Inferior parietal cortex (tissue), 1 donor: ENCODE results near the gene KRT6C.
A peak's percentile ranks its signal among the peaks of the same experiment; 100 is the strongest.
"Not testable (repeated sequence)": the region's sequence is repeated elsewhere in the genome, so short reads cannot be mapped to it uniquely, and the experiment has no call there.

Experiments used
- DNase-seq: peaks from one replicate; pipeline ENCODE4 v3.0.0-alpha.2; 2016; ENCODE audit errors: extremely low spot score

Gene KRT6C

DNA sequence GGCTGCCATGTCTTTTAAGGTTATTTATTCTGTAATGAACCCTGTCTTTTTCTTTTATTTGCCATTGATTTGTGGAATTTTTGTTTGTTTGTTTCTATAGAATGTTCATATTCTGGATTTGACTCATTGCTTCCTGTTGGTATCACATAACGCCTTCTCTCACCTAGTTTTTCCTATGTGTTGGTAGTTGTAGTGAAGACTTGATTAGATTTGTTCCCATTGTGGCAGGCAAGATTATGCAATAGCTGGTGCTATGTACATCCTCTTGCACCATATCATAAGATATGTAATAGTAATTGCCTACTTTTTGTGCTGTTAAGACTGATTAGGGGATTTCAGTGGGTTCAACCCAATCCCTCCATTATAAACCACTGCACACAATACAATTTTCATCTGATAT is 17.8 kb downstream of the KRT6C start:
- no peak for DNase-seq

DNA sequence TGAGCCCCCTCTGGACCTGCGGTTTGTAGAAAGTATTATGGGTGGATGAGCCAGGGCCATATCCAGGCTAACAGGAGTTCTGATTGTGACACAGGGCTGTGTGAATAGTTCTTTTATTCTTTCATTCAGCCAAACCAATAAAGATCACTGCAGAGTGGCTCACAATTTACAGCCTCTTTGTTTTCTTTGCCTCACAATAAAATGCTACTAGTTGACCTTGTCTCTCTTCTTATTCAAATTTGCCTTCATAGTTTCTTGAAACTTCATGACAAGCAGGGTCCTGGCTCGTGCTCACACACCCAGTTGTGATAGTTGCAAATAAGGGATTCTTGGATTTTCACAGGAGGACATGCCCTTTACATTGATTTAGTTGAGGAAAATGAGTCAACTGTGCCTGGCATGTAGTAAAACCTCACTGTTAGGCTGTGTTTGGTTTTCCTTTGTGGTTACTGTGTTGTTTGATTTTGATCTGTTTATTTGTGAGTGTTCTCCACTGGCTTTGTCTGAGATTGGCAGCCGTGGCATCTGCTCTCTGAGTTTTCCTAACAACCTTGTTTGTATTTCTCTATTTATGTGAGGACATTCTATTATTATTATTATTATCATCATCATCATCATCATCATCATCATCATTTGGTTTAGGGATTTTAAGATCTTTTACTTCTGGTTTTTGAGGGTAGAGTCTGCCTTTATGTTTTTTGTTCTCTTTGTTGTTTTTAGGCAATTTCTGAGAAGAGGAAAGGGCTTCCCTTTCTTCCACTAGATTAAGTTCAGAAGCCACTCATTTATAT is 19.0 kb downstream of the KRT6C start:
- peak; percentile 4 for DNase-seq

DNA sequence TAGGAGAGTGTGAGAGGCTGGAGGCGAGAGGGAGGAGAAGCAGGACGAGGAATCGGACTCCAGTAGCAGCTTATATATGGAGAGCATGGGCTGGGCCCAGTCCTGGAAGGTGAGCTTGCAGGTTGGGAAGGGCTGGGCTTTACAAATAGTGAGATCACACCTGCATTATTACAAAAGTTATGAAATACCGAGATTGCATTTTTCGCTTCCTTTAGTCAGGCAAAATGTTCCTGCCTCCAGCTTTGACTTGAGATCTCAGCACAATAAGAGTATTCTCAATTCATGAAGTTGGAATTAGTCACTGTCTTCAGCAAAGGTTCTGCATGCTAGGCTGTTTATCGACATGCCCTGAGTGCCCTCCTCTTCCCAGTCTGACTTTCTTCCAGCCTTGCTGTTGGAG is 21.5 kb downstream of the KRT6C start, which contains the start of gene KRT6B:
Gene KRT6B, minus strand, starts transcription at position 46 of the 400 bp plus-strand sequence. CDS start 68 bp downstream, outside the sequence.
- no peak for DNase-seq

DNA sequence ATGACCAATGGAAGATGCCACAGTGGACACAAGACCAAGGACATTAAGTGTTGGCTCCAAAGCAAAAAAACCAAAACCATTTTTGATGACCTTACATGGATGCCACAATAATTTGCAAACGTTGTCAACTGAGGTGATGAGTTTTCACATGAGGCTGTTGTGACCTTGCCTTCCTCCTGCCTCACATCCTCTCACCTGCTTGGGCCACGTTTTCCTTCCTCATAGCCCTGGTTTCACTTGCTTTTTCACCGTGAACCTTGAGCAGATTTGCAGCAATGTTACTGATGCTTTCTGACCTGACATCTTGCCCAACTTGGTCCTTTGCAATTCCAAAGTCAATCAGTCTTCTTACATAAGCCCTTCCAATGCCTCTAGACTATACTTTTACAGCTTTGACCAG is 25.4 kb downstream of the KRT6C start:
- no peak for DNase-seq

DNA sequence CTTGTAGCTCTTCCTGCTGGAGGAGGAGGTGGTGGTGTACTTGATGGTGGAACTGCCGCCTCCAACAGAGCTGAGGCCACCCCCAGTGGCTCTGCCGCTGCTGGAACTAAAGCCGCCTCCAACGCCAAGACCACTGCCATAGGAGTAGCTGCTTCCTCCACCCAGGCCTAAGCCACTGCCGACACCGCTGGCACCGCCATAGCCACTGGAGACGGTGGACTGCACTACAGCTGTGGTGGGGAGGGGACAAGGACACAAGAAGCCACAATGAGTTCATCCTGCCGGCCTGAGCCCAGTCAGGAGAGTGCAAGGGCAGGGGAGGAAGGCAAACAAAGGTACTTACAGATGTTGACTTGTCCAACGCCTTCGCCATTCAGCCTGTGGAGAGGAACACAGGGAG is 26.4 kb downstream of the KRT6C start:
- not testable (repeated sequence) for DNase-seq

DNA sequence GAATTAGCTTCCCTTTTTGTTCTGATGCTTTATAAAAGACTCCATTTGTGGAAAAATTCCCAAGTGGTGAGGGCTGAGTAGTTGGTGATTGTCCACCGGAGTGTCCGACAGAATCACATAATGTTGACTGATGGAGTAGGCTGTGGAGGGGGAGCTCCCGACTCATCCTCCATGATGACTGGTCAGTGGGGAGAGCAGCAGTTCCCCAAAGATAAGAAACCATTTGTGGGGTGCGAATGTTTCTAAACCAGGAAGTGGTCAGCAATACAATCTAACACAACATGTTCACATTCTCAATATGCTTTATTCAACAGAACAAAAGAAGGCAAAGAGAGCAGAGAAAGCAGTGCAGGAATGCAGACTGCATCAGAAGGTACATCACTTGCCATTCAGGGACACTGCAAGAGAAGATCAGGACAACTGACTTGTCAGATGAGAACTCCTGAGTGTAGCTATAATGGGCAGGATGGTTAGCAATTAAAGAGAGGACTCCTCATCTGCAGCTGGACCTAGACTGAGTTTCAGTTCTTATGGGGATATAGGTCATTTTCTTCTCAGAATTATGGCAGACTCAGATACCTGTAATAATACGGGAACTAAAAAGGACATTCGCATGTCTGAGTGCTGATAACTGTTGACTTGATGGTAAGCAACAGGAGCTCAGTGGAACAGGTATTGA is 27.1 kb downstream of the KRT6C start:
- no peak for DNase-seq

DNA sequence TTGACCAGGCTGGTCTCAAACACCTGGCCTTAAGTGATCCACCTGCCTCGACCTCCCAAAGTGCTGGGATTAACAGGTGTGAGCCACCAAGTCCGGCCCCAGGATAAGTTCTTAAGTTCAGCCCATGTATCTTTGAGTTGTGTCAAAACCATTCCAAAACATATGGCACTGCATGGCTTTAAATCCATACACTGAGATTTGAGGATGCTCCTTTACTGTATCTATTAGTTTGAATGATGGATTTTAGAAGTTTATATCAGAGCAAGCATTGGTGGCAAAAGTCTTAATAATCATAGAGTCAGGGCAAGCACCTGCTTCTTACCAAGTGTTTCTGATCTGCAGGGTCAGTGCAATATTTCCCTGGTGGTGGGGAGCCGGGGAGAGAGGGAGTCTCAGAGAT is 27.7 kb downstream of the KRT6C start:
- DNase-seq = no peak

DNA sequence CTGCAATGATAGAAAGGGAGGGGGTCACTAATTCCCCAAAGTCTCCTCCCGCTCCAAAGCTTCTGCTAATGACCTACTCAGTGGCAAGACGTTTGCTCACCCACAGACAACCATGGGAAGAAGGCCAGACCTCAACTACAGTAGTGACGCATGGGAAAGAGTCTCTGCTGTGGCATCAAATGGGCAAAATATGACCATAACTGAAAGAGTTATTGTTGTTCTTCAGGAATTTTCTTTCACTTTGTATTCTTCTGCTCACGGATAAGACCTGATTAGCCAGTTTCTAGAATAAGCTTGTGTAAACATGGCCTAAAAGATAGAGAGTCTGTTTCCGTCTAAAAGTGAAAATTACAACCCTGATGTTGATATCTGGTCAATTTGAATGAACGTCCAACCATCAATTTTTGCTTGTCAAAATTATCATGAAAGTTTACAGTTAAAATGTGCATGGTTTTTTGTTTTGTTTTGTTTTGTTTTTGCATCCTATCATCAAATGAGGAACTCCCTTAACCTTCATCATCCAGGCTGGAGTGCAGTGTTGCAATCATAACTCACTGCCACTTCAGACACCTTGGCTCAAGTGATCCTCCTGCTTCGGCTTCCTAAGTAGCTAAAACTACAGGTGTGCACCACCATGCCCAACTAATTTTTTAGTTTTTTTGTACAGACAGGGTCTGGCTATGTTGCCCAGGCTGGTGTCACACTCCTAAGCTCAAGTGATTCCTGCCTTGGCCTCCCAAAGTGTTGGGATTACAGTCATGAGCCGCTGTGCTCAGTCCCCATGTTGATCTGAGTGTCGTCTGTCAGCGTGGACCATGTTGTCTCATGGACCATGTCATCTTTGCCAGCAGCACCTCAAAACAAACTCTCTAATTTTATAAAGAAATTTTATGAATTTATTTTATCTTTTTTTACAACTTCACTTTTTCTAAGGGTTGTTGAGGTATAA is 28.7 kb downstream of the KRT6C start:
- no peak for DNase-seq

DNA sequence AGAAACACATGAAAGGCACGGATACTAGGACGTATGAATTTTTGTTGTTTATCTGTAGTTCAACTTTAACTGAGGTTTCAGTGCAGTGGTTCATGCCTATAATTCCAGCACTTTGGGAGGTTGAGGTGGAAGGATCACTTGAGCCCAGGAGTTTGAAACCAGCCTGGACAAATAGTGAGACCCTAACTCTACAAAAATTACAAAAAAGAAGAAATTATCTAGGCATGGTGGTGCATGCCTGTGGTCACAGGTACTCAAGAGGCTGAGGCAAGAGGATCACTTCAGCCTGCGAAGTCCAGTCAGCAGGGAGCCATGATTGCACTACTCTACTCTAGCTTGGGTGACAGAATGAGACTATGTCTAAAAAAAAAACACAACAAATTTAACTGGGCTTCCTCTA is 29.6 kb downstream of the KRT6C start:
- DNase-seq = no peak

DNA sequence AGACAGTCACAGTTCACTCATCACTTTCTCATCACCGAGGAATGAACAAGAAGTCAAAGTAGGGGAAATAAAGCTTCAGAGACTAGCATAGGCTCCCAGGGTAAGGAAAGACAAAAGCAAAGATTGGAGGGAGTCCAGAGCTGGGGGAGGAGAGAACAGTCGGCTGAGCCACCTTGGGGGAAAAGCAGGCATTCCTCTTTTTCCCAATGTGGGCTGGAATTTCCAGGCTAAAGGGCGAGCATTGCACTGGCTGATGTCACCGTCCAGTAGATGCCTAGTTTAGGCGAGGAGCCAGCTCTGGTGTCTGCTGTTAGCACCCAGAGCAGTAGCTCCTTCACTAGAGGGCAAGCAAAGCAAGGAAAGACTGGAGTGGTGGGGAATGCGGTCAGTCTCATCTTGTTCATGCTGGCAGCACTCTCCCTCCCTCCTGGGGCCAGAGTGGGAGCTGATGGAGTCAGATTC is 31.0 kb downstream of the KRT6C start:
- no peak for DNase-seq

DNA sequence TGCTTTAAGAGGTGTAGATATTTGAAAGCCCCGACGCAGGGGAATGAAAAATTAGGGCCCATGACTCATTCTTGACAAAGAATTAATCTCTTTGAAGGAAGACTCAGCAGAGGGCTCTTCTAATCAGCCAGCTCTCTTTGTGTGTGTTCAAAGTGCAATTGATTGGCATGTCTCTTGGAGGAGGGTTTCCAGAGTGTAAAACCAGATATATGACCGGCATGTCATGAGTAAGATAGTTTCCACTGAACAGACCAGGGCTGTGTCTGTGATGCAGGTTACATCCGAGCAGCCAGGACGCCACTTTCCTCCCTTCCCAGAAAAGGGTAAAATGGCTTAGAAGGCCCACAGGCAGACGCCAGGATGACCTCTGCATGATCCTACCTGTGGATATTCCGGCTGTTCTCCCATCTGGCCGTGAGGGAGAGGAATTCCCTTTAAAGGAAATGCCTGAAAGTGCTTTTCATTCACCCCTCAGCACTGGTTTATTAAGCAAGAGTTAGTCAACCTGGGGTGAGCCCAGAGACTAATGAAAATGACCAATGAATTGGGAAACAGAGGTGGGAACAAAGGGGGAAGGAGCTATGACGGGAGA is 32.2 kb downstream of the KRT6C start:
- no peak for DNase-seq

DNA sequence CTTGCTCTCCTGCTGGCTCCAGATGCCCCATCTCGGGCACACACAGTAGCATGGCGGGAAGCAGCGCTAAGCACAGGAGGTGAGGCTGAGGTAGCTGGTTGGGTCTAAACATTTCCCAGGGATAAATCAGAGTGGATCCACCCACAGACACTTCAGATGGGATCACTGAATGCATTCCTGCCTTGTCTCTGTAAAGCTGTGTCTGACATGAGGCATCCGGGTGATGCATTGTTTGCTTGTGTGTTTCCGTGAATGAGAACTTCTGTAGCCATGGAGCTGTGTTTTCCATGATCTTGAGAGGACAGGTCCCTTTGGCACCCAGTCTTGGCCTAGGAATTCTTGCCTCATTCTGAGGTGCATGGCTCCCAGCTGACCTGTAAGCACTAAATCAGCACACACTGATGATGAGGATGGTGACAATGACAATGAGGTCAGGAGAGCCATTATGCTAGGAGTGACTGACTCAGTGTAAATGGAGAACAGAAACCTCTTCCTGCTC is 32.7 kb downstream of the KRT6C start:
- no peak for DNase-seq

DNA sequence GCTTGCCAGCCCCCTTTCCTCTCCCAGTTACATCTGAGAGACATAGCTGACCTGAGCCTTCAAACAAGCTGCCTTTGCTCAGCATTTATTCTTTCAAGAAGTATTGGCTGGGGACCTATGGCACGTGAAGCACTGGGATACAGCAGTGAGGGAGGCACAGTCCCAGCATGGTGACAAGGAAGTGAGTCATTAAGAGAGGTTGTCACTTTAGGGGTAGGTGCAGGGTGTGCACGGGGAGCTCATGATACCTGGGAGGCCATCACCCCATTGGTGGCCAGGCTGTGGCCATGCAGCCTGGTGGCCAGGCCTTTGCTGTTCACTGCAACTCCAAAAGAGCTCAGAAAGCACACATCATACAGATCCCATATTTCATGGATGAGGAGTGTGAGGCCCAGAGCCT is 33.8 kb downstream of the KRT6C start:
- DNase-seq = no peak

DNA sequence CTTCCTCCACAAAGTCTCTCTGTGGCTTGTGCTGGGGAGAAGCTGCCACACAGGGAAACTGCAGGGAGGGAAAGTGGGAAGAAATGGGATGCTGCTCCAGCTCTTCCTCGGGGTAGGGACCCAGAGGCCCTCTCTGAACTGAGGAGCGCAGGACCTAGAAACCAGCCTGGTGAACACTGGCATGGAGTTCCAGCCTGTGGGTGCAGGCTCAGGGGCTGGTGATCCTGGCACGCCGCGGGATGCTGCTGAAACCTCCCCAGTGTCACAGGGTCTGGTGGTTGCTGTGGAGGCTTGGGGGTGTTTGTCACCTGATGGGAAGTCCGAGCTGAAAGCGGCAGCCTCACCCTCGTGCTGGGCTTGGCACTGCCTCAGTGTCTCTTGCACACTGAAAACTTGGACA is 34.2 kb downstream of the KRT6C start:
- no peak for DNase-seq

DNA sequence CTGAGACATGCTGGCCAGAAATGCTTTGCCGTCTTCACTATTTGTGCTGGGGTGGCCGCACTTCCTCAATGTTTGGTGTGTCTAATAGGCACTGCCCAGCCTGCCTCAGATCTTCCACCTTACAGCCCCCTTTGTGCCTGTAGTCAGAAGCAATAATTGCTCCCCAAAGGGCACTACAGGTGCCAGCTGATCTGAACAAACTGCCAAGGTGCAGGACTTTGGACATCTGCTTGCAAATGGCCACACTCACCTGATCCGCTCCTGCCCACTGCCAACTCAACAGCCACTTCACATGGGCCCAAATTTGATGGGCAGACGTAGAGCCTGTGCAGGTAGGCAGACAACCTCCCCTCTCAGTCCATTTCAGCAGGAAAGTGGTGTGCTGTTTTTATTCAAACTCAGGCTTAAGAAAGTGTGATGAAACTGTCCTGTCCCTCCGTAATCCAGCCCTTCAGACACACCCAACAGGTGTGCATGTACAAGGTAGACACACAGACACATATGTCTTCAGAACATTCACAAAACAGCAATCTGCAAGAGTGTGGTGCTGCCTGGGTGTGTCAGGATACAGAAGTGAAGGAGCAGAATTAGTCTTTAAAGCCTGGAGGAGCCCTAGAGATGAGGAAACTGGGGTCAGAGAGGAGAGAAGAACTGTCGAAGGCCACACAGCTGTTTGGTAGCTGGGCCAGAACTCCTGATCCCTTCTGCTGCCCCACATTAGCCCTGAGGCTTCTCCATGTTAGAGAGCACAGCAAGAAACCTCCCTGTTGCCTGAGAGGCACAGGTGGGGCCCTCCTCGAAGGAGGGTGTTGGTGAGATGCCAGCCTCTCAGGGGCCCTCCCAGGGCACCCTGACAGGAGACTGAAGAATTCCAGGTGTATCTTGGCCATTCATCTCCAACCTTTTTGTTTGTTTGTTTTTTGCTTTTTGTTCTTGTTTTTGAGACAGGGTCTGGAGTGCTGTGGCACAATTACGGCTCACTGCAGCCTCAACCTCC is 35.0 kb downstream of the KRT6C start:
- DNase-seq = no peak

DNA sequence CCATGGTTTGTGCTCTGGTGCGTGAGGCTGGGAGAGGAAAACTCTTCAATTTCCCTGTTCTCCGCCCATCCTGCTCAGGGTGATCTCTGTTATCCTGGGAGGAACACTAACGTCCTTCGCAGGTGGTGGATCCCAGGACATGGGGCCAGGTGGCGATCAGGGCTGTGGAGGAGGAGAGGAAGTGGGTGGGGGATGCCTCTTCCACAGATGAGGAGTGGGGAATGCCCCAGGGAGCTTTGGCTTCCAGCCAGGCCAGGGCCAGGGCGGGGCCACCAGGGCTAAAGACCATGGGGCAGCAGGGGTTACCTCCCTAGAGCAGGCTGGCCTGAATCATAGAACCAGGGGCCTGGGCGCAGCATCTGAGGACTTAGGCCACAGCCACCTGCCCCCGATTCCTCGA is 36.1 kb downstream of the KRT6C start:
- no peak for DNase-seq

DNA sequence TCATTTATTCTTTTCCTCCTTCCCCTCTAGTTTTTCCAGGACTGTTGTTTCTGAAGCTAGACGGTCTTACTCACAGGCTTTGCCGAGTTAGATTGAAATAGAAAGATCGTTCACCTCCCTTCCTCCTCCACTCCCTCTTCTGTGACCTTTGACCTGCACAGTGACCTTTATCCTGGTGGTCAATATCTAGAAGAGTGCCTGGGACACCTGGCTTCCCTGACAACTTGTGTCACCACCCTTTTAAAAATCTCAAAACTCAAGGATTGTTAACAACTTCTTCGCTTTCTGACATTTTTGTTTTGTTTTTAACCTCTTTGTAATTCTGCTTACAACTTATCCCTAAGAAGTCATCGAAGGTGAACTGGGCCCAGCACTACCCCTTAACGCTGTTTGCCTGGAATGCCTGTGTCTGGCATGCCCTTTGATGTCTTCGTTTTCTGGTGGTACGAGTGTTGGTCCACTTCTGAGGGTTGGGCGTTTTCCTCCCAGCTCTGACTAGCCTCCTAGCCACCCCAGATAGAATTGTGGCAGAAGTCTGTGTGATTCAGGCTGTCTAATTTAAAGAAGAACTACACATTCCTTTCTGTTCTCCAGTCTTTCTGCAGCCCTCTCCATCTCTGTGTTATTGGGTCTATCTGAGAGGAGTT is 36.7 kb downstream of the KRT6C start:
- DNase-seq = no peak

DNA sequence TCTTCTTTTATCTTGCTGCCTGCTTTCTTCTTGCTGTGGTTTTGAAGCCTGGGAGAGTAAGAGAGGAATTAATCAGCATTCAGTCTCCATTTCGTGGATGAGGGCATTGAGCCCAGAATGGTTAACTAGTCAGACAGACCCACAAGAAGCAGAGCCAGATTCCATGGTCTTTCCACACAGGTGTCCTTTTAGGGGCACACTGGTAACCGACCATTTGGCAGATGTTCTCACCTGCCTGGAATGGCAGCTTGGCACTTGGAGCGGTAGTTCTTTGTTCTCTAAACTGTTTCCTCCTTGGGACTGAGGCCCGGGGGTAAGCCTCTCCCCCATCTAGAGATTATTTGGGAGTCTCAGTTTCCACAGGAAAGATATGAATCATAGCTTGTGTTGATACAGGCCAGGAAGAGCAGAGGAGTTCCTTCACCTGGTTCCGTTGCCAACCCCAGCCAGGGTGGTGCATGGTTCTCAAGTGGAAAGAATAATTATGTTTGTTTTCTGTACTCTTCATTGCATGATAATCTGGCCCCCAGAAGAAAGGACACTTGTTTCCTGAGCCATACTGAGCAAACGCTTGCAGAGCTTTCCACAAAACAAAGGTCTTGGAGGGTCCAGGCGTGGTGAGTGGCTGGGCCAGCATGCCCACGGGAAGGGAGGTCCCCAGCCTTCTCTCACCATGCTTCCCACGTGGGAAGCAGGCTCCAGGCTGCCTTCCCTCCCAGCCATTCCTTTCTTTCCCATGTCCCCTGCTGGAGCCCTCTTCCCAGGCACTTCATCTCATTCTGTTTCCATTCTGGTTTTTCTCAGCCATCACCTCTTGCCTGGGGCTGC is 37.4 kb downstream of the KRT6C start:
- no peak for DNase-seq

DNA sequence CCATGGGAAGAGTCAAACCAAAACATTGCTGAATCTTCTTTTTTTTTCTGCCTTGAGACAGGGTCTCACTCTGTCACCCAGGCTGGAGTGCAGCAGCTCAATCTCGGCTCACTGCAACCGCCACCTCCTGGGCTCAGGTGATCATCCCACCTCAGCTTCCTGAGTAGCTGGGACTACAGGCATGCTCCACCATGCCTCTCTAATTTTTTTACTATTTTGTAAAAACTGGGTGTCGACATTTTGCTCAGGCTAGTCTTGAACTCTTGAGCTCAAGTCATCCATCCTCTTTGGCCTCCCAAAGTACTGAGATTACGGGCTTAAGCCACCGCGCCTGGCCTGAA is 38.0 kb downstream of the KRT6C start:
- DNase-seq = no peak
